ENCODE measurements around the gene KBTBD3.
"Not testable (repeated sequence)": the region's sequence is repeated elsewhere in the genome, so short reads cannot be mapped to it uniquely, and the experiment has no call there.

Gene KBTBD3

DNA sequence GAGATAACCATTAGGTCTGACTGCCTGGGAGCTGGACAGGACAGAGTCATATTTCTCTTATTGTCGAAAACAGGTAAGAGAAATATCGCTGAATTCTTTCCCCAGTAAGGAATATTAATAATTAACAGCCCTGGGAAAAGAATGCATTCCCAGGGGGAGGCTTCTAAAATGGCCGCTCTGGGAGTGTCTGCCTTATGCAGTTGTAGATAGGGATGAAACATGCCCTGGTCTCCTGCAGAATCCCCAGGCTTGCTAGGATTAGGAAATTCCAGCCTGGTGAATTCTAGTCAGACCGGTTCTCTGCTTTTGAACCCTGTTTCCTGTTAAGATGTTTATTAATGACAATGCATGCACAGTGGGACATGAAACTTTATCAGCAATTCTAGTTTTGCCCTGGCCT is 74.1 kb downstream of the KBTBD3 start:
- not testable (repeated sequence) for DNase-seq

DNA sequence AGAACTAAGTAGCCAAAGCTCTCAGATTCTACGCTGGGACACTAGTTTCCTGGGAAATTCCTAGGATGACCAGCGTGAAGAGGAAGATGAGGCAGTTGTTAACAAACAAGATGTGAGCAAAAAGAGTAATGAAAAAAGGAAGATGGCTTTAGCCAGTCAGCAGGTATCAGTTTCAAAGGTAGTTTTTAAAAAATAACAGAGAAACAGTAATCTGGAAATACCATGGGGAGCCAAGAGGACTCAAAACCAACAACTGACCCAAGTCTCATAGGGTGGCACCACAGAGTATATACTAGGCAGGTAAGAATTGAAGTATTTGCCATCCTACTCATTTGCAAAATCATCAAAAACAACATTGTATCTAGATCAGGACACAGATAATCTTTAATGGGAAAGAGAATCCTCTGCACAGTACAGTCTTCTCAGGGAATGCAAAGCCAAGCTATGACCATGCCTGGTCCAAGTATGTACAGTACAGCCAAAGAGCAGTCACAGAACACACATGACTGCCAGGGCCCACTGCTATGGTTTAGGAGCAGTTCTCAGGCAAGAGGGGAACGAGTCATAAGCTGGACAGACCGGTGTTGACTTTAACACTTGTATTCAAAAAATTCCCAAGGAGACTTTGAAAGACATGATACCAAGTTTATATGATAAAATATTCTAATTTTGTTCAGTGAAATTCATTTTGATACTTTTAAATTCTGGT is 75.7 kb downstream of the KBTBD3 start:
- no peak for DNase-seq
